K562 (cell line): Measurements from ENCODE around the gene GUCA1A. TPM values are rescaled to one million over a fixed set of nuclear protein-coding genes. Genes with fewer than 3 reads are reported as not detected.
A peak's percentile ranks its signal among the peaks of the same experiment; 100 is the strongest.

Source experiments
- CEBPG ChIP-seq, 3 experiments: fragments of 200-800 bp in 1 of 3; sonication (Bioruptor generic) in 1 of 3; sonication (generic) in 1 of 3; formaldehyde crosslinking in 1 of 3; IDR thresholded peaks in 2 of 3; conservative IDR thresholded peaks in 1 of 3; 2 replicates each; pipeline versions ENCODE4 v1.6.1 to v1.8.0; 2016 to 2022; ENCODE audit warnings: missing compliant biosample characterization in 2 of 3, missing genetic modification characterization in 2 of 3, mild to moderate bottlenecking in 1 of 3, missing genetic modification reagents in 1 of 3
- FOSL1 ChIP-seq: fragments of 200-800 bp; sonication (Bioruptor generic); conservative IDR thresholded peaks from 2 replicates; pipeline ENCODE4 v1.6.1; 2016; ENCODE audit warnings: missing genetic modification characterization, missing compliant biosample characterization
- FOXJ3 ChIP-seq: sonication (generic); formaldehyde crosslinking; IDR thresholded peaks from 2 replicates; pipeline ENCODE4 v1.4.0; 2020; ENCODE audit warnings: mild to moderate bottlenecking, missing genetic modification reagents
- KHSRP ChIP-seq: fragments of 450-650 bp; IDR thresholded peaks from 2 replicates; pipeline ENCODE4 v1.6.1; 2017
- MED1 ChIP-seq: sonication (generic); formaldehyde crosslinking; IDR thresholded peaks from 2 replicates; pipeline ENCODE4 v1.8.1; 2023; ENCODE audit warnings: missing genetic modification reagents, borderline replicate concordance
- PHB ChIP-seq: fragments of 250-450 bp; sonication (Bioruptor Pico); IDR thresholded peaks from 2 replicates; pipeline ENCODE4 v1.5.0; 2021
- SMAD1 ChIP-seq: fragments of 150-350 bp; IDR thresholded peaks from 2 replicates; pipeline ENCODE4 v1.6.1; 2014; ENCODE audit warnings: low read length, low read depth; ENCODE audit not compliant: partially characterized antibody
- TOE1 ChIP-seq, 2 experiments: fragments of 450-650 bp in 1 of 2; sonication (generic) in 1 of 2; formaldehyde crosslinking in 1 of 2; IDR thresholded peaks; 2 replicates each; pipeline versions ENCODE4 v1.7.1 to v1.8.0; 2016 to 2022; ENCODE audit warnings: borderline replicate concordance in 2 of 2, mild to moderate bottlenecking in 2 of 2, antibody characterized with exemption in 1 of 2, inconsistent platforms in 1 of 2, low read depth in 1 of 2, missing genetic modification reagents in 1 of 2, moderate library complexity in 1 of 2
- YBX1 ChIP-seq: fragments of 450-650 bp; IDR thresholded peaks from 2 replicates; pipeline ENCODE4 v1.7.1; 2016; ENCODE audit warnings: mild to moderate bottlenecking
- ZNF140 ChIP-seq: fragments of 250-450 bp; sonication (Bioruptor Pico); IDR thresholded peaks from 2 replicates; pipeline ENCODE4 v1.8.0; 2021; ENCODE audit warnings: moderate library complexity, mild to moderate bottlenecking, inconsistent platforms
- ZNF146 ChIP-seq: IDR thresholded peaks from one replicate; pipeline ENCODE4 v1.6.1; 2018; ENCODE audit warnings: missing compliant biosample characterization; ENCODE audit not compliant: unreplicated experiment
- ZNF197 ChIP-seq: fragments of 200-800 bp; sonication (Bioruptor generic); IDR thresholded peaks from 2 replicates; pipeline ENCODE4 v1.6.1; 2016; ENCODE audit warnings: low read depth, missing genetic modification characterization, missing compliant biosample characterization
- ZNF263 ChIP-seq: sonication (generic); formaldehyde crosslinking; IDR thresholded peaks from 2 replicates; pipeline ENCODE4 v1.8.0; 2022; ENCODE audit warnings: mild to moderate bottlenecking, missing genetic modification reagents, borderline replicate concordance
- ZNF780A ChIP-seq: fragments of 250-450 bp; sonication (Bioruptor Pico); IDR thresholded peaks from 2 replicates; pipeline ENCODE4 v1.5.0; 2021; ENCODE audit warnings: mild to moderate bottlenecking
- polyA plus RNA-seq, 8 experiments: library from polyadenylated mRNA; depleted of rRNA in 4 of 8; stranded (reverse) in 5 of 8; unstranded in 3 of 8; fragments of >200 nt; fragmentation: Nextera tagmentation in 2 of 8; fragmentation: Illumina TruSeq in 1 of 8; extraction: Ambion mirVana in 2 of 8; extraction: Trizol in 1 of 8; gene quantifications; 2 replicates each; pipeline versions ENCODE4 v1.2.1 to v1.2.3, GENCODE V29; 2011 to 2014; ENCODE audit warnings: inconsistent platforms in 1 of 8, missing spikeins in 1 of 8
- total RNA-seq, 7 experiments: library from RNA; depleted of rRNA in 6 of 7; stranded (reverse); fragments of >200 nt in 6 of 7; fragmentation: Illumina TruSeq in 2 of 7; extraction: Trizol in 2 of 7; gene quantifications; 2 replicates each; pipeline versions ENCODE4 v1.2.1 to v1.2.3, GENCODE V29; 2011 to 2021; ENCODE audit warnings: low replicate concordance in 1 of 7
- TF ChIP-seq, protein P1 (sequence below), 2 experiments: fragments of 450-650 bp in 1 of 2; sonication (generic) in 1 of 2; formaldehyde crosslinking in 1 of 2; IDR thresholded peaks in 1 of 2; conservative IDR thresholded peaks in 1 of 2; 2 replicates each; pipeline versions ENCODE4 v1.6.1 to v1.8.1; 2016 to 2023; ENCODE audit warnings: mild to moderate bottlenecking in 2 of 2, moderate library complexity in 2 of 2, inconsistent platforms in 1 of 2, missing genetic modification reagents in 1 of 2
- TF ChIP-seq, protein P2 (sequence below): fragments of 250-450 bp; sonication (Bioruptor Pico); IDR thresholded peaks from 2 replicates; pipeline ENCODE4 v1.8.0; 2021; ENCODE audit warnings: mild to moderate bottlenecking, moderate library complexity
- TF ChIP-seq, protein P3 (sequence below): fragments of 250-450 bp; sonication (Bioruptor Pico); IDR thresholded peaks from 2 replicates; pipeline ENCODE4 v1.8.0; 2022; ENCODE audit warnings: moderate library complexity, mild to moderate bottlenecking, inconsistent platforms
- TF ChIP-seq, protein P4 (sequence below): fragments of 450-650 bp; conservative IDR thresholded peaks from 2 replicates; pipeline ENCODE4 v1.6.1; 2016; ENCODE audit warnings: missing genetic modification characterization, low read depth, mild to moderate bottlenecking, missing compliant biosample characterization, moderate library complexity
- TF ChIP-seq, protein P5 (sequence below): IDR thresholded peaks from 2 replicates; pipeline ENCODE4 v1.6.1; 2014; ENCODE audit warnings: antibody characterized with exemption
- TF ChIP-seq, protein P6 (sequence below): sonication (generic); formaldehyde crosslinking; IDR thresholded peaks from 2 replicates; pipeline ENCODE4 v1.9.0; 2022; ENCODE audit warnings: mild to moderate bottlenecking, missing genetic modification reagents

GUCA1A gene
- total and polyA plus RNA-seq, 9 of the 15 experiments (the other 6 are each of a cell fraction or from before 2014, with no cell fraction given): not detected

DNA sequence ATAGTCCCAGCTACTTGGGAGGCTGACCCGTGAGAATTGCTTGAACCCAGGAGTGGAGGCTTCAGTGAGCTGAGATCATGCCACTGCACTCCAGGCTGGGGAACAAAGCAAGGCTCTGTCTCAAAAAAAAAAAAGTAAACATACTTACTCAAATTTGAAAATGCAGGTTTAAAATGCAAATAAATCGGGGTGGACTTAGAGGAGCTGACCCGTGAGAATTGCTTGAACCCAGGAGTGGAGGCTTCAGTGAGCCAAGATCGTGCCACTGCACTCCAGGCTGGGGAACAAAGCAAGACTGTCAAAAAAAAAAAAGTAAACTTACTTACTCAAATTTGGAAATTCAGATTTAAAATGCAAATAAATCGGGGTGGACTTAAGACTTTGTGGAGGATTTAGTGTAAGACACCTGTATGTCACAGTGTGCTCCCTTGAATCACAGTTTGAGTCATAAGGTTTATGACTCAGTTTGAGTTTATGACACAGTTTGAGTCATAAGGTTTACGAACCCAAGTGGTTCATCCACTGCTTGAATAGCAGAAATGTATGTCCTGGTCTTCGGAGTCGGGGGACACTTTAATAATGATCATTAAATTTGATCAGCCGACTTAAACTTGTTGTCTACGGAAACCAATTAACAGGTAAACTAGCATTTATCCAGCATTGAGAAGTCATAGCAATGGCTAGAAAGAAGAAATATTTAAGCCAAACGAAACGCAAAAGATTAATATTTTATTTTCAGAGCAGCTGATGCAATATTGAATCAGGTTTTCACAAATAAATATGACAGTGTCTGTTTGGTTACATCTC is 51.3 kb downstream of the GUCA1A start (continued):
- peak; percentile 100 for TF ChIP-seq FOSL1 (tag)
- TF ChIP-seq, protein P1, sequence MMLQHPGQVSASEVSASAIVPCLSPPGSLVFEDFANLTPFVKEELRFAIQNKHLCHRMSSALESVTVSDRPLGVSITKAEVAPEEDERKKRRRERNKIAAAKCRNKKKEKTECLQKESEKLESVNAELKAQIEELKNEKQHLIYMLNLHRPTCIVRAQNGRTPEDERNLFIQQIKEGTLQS (IDR thresholded peaks at IDR 0.05): peak; percentile 94
- TF ChIP-seq, protein P1 (CRISPR knock-in tag; conservative IDR thresholded peaks at IDR 0.05): no peak
- TF ChIP-seq ZNF197 (CRISPR knock-in tag): no peak
- peak; percentile 77 for TF ChIP-seq CEBPG (CRISPR knock-in tag; IDR thresholded peaks at IDR 0.05)
- peak; percentile 77 to 94 for TF ChIP-seq CEBPG (tag; conservative IDR thresholded peaks at IDR 0.05 in 1 of 2, IDR thresholded peaks at IDR 0.05 in 1 of 2)
- TF ChIP-seq, protein P2, sequence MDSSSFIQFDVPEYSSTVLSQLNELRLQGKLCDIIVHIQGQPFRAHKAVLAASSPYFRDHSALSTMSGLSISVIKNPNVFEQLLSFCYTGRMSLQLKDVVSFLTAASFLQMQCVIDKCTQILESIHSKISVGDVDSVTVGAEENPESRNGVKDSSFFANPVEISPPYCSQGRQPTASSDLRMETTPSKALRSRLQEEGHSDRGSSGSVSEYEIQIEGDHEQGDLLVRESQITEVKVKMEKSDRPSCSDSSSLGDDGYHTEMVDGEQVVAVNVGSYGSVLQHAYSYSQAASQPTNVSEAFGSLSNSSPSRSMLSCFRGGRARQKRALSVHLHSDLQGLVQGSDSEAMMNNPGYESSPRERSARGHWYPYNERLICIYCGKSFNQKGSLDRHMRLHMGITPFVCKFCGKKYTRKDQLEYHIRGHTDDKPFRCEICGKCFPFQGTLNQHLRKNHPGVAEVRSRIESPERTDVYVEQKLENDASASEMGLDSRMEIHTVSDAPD (CRISPR knock-in tag): no peak
- TF ChIP-seq KHSRP: no peak
- no peak for TF ChIP-seq MED1 (CRISPR knock-in tag)
- no peak for TF ChIP-seq ZNF263 (CRISPR knock-in tag)
- peak; percentile 17; the same call in 1 of the 2 replicates for TF ChIP-seq TOE1 (IDR thresholded peaks at IDR 0.05; ENCODE audit: borderline replicate concordance)
- TF ChIP-seq TOE1 (CRISPR knock-in tag; IDR thresholded peaks at IDR 0.05; ENCODE audit: borderline replicate concordance, low read depth): no peak
- no peak for TF ChIP-seq PHB (CRISPR knock-in tag)
- no peak for TF ChIP-seq ZNF140 (CRISPR knock-in tag)
- TF ChIP-seq SMAD1: no peak
- TF ChIP-seq, protein P3, sequence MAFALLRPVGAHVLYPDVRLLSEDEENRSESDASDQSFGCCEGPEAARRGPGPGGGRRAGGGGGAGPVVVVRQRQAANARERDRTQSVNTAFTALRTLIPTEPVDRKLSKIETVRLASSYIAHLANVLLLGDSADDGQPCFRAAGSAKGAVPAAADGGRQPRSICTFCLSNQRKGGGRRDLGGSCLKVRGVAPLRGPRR (CRISPR knock-in tag): no peak
- TF ChIP-seq, protein P4, sequence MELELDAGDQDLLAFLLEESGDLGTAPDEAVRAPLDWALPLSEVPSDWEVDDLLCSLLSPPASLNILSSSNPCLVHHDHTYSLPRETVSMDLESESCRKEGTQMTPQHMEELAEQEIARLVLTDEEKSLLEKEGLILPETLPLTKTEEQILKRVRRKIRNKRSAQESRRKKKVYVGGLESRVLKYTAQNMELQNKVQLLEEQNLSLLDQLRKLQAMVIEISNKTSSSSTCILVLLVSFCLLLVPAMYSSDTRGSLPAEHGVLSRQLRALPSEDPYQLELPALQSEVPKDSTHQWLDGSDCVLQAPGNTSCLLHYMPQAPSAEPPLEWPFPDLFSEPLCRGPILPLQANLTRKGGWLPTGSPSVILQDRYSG (tag): no peak
- no peak for TF ChIP-seq YBX1
- TF ChIP-seq ZNF780A (CRISPR knock-in tag): no peak
- TF ChIP-seq, protein P5, sequence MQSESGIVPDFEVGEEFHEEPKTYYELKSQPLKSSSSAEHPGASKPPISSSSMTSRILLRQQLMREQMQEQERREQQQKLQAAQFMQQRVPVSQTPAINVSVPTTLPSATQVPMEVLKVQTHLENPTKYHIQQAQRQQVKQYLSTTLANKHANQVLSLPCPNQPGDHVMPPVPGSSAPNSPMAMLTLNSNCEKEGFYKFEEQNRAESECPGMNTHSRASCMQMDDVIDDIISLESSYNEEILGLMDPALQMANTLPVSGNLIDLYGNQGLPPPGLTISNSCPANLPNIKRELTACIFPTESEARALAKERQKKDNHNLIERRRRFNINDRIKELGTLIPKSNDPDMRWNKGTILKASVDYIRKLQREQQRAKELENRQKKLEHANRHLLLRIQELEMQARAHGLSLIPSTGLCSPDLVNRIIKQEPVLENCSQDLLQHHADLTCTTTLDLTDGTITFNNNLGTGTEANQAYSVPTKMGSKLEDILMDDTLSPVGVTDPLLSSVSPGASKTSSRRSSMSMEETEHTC: 0 out of 2 replicates have a peak, but pooled peaks have one; percentile 24
- TF ChIP-seq ZNF146 (CRISPR knock-in tag): no peak
- TF ChIP-seq FOXJ3 (CRISPR knock-in tag): no peak
- TF ChIP-seq, protein P6, sequence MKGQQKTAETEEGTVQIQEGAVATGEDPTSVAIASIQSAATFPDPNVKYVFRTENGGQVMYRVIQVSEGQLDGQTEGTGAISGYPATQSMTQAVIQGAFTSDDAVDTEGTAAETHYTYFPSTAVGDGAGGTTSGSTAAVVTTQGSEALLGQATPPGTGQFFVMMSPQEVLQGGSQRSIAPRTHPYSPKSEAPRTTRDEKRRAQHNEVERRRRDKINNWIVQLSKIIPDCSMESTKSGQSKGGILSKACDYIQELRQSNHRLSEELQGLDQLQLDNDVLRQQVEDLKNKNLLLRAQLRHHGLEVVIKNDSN (CRISPR knock-in tag): no peak
